Vagina (tissue), 2 donors: ENCODE data around the gene FCHSD2. TPM values are rescaled to one million over a fixed set of nuclear protein-coding genes. Genes with fewer than 3 reads are reported as not detected.

Experiments used
- DNase-seq, 2 donors: peaks; one replicate each; pipeline ENCODE4 v3.0.0-alpha.2; 2017; ENCODE audit errors: extremely low spot score in 2 of 2
- H3K27ac ChIP-seq: fragments of 200-600 bp; sonication (generic); one replicate; pipeline ENCODE4 v1.5.1; 2019
- H3K27me3 ChIP-seq: fragments of 200-600 bp; sonication (generic); one replicate; pipeline ENCODE4 v1.5.1; 2019
- H3K36me3 ChIP-seq, 2 donors: fragments of 200-600 bp; sonication (generic); one replicate each; pipeline ENCODE4 v1.5.1; 2017 to 2019
- H3K4me1 ChIP-seq: fragments of 200-600 bp; sonication (generic); one replicate; pipeline ENCODE4 v1.5.1; 2019
- H3K4me3 ChIP-seq, 2 donors: fragments of 200-600 bp; sonication (generic); 1 replicate in 1 of 2; 2 replicates in 1 of 2; pipeline ENCODE4 v1.5.1; 2016 to 2019
- H3K9me3 ChIP-seq: fragments of 200-600 bp; sonication (generic); one replicate; pipeline ENCODE4 v1.5.1; 2019
- POLR2A ChIP-seq, 2 donors: fragments of 450-650 bp; IDR thresholded peaks; one replicate each; pipeline ENCODE4 v1.6.1; 2017; ENCODE audit warnings: antibody characterized with exemption in 2 of 2, mild to moderate bottlenecking in 2 of 2, moderate library complexity in 2 of 2
- POLR2AphosphoS5 ChIP-seq, 2 donors: sonication (generic); formaldehyde crosslinking; IDR thresholded peaks; one replicate each; pipeline ENCODE4 v1.9.0; 2017; ENCODE audit warnings: antibody characterized with exemption in 2 of 2, mild to moderate bottlenecking in 2 of 2, low read depth in 1 of 2; ENCODE audit not compliant: insufficient read depth in 1 of 2
- intact Hi-C: fragments of 100-400 bp; cut with DNase I; formaldehyde crosslinking; loops from one replicate; pipeline ENCODE4 v1.15.1; 2023
- total RNA-seq: library from RNA; depleted of rRNA; stranded (reverse); fragments of >200 nt; gene quantifications from one replicate; pipeline ENCODE4 v1.2.3, GENCODE V29; 2016
- TF ChIP-seq, protein P1 (sequence below), 3 experiments: fragments of 450-650 bp in 2 of 3; fragments of 200-600 bp in 1 of 3; sonication (generic) in 1 of 3; IDR thresholded peaks; one replicate each; pipeline ENCODE4 v1.5.1; 2017 to 2019; ENCODE audit warnings: antibody characterized with exemption in 3 of 3, mild to moderate bottlenecking in 2 of 3, moderate library complexity in 2 of 3

The FCHSD2 gene
- total RNA-seq, 1 donor from 2014 or later, result 15.7 TPM

DNA sequence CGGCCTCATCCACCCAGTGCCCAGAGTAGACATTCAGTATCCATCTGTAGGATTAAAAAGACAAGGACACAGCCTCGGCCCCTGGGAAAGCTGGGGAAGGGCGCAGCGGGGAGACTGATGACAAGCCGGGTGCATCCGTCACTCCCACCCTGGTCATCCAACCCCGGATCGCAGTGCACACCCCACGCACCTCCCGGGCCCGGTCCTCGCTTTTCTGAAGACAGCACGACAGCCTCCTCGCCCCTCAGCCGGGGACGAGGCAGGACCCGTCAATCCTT is 1.1 kb downstream of the FCHSD2 start:
- Histone ChIP-seq H3K4me1 (peaks cover 24% of the 10 kb centered on the region), H3K27me3 (no peaks in the 10 kb centered on the region), H3K27ac (peak overlapping the region; percentile 97), H3K36me3 (no peaks in the 10 kb centered on the region), H3K4me3 (peak overlapping the region; percentile 79 to 94), H3K9me3 (no peaks in the 10 kb centered on the region)
- DNase-seq, result no peak
- intact Hi-C loops, result loop anchor here (10.0 kb wide), 1 partner anchor 306 kb away; no protein-coding TSS in a partner anchor
- TF ChIP-seq, protein P1, sequence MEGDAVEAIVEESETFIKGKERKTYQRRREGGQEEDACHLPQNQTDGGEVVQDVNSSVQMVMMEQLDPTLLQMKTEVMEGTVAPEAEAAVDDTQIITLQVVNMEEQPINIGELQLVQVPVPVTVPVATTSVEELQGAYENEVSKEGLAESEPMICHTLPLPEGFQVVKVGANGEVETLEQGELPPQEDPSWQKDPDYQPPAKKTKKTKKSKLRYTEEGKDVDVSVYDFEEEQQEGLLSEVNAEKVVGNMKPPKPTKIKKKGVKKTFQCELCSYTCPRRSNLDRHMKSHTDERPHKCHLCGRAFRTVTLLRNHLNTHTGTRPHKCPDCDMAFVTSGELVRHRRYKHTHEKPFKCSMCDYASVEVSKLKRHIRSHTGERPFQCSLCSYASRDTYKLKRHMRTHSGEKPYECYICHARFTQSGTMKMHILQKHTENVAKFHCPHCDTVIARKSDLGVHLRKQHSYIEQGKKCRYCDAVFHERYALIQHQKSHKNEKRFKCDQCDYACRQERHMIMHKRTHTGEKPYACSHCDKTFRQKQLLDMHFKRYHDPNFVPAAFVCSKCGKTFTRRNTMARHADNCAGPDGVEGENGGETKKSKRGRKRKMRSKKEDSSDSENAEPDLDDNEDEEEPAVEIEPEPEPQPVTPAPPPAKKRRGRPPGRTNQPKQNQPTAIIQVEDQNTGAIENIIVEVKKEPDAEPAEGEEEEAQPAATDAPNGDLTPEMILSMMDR (IDR thresholded peaks at IDR 0.05), result no peak
- TF ChIP-seq POLR2A (IDR thresholded peaks at IDR 0.05), result no peak
- TF ChIP-seq POLR2AphosphoS5 (IDR thresholded peaks at IDR 0.05; ENCODE audit: insufficient read depth in 1 of 2, low read depth in 1 of 2), result no peak

DNA sequence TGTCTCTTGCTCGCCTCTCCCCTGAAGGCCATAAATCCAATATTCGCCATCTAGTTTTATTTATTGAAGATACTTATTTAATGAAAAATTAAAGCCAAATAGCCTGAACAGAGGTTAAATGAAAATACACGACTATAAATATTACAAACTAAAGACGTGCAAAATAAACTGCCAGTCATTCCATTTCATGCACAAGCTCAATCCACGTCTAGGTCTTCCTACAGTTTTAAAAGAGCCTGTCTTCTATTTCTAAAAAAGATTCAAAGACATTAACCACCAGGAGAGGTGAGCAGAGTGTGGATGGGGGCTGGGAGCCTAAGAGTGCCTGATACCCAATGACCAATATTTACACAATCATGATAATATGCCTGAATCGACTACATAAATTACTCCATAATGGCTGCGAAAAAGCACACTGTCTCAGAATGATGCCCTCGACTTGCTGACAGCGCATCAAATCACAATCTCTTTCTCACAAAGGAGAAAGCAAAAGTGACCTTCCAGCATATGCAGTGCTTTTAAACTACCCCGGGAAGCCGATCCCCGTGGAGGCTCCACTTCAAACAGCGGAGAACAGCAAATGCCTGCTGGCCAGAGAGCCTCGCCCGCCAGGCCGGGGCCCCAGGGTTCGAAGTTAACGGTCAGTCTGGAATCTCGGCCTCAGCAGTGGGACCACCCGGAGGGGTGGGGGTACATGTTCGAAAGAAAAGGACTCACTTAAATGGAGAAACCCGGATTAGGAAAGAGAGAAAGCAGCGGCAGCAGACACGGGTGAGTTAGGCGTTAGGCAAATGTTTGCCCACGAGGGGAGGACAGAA is 1.7 kb downstream of the FCHSD2 start:
- no peak for DNase-seq
- intact Hi-C loops, result loop anchor here (10.0 kb wide), 1 partner anchor 306 kb away; no protein-coding TSS in a partner anchor

DNA sequence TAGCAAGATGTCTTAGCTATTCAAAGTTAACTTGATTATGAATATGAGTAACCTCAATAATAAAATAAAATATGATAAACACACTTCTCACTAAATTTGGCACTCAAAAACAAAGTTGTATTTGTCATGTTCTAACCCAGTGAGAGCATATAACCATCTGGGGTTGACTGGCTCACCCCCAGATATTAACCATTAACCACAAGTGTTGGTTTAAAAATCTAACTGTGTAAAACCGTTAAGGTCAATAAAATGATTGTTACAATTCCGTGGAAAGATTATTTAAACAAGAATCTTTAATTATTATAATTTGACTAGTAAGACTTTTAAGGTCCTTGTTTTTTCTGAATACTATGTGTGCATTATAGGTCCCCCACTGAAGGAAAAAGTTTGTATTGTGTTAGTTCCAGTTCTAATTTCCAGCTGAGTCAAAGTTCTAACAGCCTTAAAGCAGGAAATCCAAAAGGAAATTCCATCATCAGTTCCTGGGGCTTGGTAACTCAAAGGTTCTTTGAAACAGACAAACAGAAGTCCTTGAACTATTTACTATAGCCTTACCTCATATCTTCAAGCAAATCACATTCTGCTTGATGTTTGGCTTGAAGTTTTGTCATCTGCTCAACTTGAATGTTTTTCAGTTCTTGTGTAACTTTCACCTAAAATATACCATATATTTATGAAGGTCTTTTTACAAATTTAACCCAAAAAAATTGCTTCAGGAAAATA is 2.5 kb downstream of the FCHSD2 start:
- no peak for DNase-seq
- Histone ChIP-seq H3K9me3 (no peaks in the 10 kb centered on the region), H3K36me3 (no peaks in the 10 kb centered on the region), H3K27me3 (no peaks in the 10 kb centered on the region), H3K27ac (no peak overlapping the region), H3K4me3 (peak overlapping the region in 1 of 2 donors; percentile 79), H3K4me1 (peaks cover 24% of the 10 kb centered on the region)
- intact Hi-C loops, result loop anchor here (10.0 kb wide), 1 partner anchor 305 kb away; no protein-coding TSS in a partner anchor
- TF ChIP-seq POLR2AphosphoS5 (IDR thresholded peaks at IDR 0.05; ENCODE audit: insufficient read depth in 1 of 2, low read depth in 1 of 2), result no peak
- no peak for TF ChIP-seq POLR2A (IDR thresholded peaks at IDR 0.05)
- TF ChIP-seq, protein P1 (IDR thresholded peaks at IDR 0.05), result no peak

More for the DNA sequence above, 1.7 kb downstream of the FCHSD2 start:
- H3K36me3 ChIP-seq, result no peaks in the 10 kb centered on the region
- no peaks in the 10 kb centered on the region for H3K27me3 ChIP-seq
- TF ChIP-seq POLR2AphosphoS5 (IDR thresholded peaks at IDR 0.05; ENCODE audit: insufficient read depth in 1 of 2, low read depth in 1 of 2), result peak in 1 of 2 donors; percentile 13
- TF ChIP-seq, protein P1 (IDR thresholded peaks at IDR 0.05), result no peak
- TF ChIP-seq POLR2A (IDR thresholded peaks at IDR 0.05), result no peak
- no peaks in the 10 kb centered on the region for H3K9me3 ChIP-seq
- peak overlapping the region; percentile 97 for H3K27ac ChIP-seq
- H3K4me1 ChIP-seq, result peaks cover 24% of the 10 kb centered on the region
- peak overlapping the region; percentile 79 to 94 for H3K4me3 ChIP-seq

DNA sequence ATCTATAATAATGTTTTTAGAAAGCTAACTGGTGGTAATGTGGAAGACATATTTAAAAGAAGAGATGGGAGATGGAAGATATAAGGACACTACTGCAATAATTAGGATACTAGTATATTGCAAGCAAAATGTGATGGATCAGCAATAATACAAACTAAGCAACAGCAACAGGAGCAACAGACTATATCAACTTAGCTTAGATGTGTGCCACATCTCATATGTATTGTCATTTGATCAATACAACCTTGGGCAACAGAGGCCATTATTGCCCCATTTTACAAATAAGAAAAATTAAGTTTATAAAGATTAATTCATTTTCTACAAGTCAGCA is 4.2 kb downstream of the FCHSD2 start:
- TF ChIP-seq POLR2A (IDR thresholded peaks at IDR 0.05) (no peak), POLR2AphosphoS5 (IDR thresholded peaks at IDR 0.05; ENCODE audit: insufficient read depth in 1 of 2, low read depth in 1 of 2) (no peak)
- TF ChIP-seq, protein P1 (IDR thresholded peaks at IDR 0.05), result no peak
- intact Hi-C loops, result no loop called here
- no peaks in the 10 kb centered on the region for H3K27me3 ChIP-seq
- H3K4me3 ChIP-seq, result no peak overlapping the region
- H3K36me3 ChIP-seq, result no peaks in the 10 kb centered on the region
- no peaks in the 10 kb centered on the region for H3K9me3 ChIP-seq
- DNase-seq, result no peak
- H3K27ac ChIP-seq, result no peak overlapping the region
- peaks cover 16% of the 10 kb centered on the region for H3K4me1 ChIP-seq
